GM18499 (cell line): ENCODE results near the gene SNX11.

Experiments
- ATAC-seq: cut with Tn5 transposase; IDR thresholded peaks from one replicate; pipeline ENCODE4 v1.9.1; 2021; ENCODE audit warnings: moderate number of reproducible peaks; ENCODE audit not compliant: insufficient read depth, unreplicated experiment

The SNX11 gene

DNA sequence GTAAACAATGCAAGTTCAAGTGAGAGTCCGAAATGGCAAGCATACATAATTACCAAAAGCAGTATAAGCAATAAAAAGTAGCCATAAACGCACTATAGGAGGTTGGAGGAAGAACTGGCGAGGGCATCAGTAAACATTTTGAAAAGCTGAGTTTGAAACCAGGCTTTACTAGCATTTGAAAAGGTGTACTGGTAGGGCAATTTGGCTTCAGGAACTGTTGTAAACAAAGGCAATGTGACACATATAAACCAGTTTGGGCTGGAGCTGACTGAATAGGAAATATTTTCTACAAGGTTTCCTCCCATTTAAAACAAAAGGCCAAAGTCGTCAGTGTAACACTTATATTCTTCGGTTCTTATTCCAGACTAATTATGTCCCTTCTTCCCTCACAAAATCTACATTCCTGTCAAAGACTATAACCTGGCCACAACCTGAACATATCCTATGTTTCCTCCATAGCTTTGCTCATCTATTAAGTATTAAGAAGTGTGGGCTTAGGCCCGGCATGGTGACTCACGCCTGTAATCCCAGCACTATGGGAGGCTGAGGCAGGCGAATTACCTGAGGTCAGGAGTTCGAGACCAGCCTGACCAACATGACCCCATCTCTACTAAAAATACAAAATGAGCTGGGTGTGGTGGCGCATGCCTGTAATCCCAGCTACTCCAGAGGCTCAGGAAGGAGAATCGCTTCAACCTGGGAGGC lies 14.1 kb upstream of the SNX11 start:
- no peak for ATAC-seq

DNA sequence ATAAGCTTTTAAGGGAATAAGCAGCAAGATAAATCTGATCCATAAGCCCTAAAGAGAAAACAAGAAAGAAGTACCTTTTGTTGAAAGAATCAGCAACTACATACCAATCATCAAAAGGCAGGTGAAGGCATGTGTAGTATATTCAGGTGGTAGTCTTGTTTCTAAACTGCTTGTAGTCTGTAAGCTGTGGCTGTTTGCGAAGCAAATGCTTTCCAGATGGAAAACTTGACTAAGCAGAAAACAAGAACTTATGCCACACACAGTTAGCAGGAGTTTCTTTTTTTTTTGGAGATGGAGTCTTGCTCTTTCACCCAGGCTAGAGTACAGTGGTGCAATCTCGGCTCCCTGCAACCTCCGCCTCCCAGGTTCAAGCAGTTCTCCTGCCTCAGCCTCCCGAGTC lies 12.0 kb upstream of the SNX11 start:
- ATAC-seq, result no peak

DNA sequence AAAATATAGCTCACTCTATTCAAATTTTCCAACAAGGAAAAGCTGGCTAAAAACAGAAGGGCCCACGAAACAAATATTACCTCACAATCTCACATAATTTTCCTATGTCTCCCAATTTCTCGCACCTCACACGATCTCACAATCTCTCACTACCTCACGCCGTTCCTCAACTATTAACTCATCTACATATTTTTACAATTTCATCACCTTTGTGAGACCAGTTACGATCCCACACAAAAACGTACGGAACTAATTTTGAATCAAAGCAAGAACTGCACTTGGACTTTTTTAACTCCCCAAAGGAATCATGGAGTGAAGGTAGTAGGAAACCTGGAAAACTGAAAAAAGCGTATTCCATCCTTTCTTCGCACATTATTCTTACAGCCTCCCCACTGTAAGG lies 7.4 kb upstream of the SNX11 start:
- ATAC-seq, result no peak

DNA sequence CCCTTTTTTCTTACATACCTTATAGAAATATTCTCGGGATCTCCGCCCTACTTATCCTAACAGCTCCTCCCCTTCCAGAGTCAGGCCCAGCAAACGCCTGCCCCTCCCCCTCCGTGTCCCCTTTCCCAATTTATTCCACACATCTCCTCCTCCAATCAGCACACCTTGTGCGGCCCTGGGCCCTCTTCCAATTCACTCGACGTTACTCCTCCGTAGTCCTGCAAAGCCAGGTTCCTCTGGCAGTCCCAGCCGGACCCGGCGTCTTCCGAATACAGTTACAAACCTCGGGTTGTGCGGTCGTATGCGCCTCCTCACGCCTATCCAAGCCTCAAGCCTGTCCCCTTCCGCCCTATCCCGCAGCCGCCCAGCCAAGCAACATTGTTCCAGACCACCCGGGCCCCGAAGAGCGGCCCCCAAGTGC lies 7.0 kb upstream of the SNX11 start:
- ATAC-seq, result no peak

DNA sequence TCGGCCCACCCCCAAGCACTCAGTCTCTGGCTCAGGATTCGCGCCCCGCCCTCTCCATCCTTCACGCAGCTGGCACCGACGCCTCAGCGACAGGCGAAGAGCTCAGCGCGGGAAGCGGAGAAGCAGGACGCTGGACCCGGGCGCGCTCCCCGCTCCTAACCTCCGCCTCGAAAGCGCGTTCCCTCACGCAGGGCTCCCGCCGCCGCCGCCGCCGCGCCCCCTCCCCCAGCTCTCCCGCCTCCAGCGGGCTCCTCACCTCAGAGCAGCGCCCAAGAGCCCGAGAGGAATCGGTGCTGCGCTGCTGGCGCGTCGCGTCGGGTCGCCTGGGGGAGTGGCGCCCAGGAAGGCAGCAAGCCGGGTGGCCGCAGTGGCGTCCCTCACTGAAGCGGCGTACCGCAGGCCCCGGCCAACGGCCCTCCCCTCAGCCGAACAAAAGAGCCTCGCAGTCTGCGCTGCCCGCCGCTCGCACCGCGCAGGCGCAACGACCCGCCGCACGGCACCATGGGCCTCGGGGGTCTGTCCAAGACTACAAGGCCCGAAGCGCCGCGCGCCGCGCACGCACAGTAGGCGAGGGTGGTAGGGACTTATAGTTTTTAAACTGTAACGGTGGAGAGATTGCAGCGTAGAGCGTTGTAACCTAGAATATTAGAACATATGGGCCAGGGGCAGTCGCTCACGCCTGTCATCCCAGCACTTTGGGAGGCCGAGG lies 6.4 kb upstream of the SNX11 start, which contains the start of gene CBX1:
Gene CBX1, minus strand, starts transcription at position 467 of the 709 bp plus-strand sequence. CDS start 24,474 bp downstream, outside the sequence.
- peak; percentile 66 for ATAC-seq

DNA sequence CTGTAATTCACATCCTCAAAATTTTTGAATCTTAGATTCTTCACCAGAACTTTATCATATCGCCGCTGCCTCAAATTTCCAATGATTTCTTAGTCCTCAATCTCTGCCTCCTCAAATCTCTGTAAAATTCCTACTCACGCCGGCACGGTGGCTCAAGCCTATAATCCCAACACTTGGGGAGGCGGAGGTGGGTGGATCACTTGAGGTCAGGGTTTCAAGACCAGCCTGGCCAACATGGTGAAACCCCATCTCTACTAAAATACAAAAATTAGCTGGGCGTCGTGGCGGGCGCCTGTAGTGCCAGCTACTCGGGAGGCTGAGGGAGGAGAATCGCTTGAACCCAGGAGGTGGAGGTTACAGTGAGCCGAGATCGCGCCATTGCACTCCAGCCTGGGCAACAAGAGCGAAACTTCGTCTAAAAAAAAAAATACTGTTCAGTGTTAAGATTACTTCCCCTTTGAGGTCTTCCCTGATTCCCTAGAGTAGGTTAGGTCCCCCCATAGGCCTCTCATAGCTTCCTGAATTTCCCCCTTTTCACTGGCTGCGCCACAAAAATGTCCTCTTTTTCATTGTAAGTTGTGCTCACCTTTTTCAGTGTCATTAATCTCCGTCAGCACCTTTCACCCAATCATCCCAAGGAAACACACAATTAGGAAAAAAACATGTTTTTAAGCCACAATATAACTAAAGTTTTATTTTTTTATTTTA lies 5.4 kb upstream of the SNX11 start:
- no peak for ATAC-seq

DNA sequence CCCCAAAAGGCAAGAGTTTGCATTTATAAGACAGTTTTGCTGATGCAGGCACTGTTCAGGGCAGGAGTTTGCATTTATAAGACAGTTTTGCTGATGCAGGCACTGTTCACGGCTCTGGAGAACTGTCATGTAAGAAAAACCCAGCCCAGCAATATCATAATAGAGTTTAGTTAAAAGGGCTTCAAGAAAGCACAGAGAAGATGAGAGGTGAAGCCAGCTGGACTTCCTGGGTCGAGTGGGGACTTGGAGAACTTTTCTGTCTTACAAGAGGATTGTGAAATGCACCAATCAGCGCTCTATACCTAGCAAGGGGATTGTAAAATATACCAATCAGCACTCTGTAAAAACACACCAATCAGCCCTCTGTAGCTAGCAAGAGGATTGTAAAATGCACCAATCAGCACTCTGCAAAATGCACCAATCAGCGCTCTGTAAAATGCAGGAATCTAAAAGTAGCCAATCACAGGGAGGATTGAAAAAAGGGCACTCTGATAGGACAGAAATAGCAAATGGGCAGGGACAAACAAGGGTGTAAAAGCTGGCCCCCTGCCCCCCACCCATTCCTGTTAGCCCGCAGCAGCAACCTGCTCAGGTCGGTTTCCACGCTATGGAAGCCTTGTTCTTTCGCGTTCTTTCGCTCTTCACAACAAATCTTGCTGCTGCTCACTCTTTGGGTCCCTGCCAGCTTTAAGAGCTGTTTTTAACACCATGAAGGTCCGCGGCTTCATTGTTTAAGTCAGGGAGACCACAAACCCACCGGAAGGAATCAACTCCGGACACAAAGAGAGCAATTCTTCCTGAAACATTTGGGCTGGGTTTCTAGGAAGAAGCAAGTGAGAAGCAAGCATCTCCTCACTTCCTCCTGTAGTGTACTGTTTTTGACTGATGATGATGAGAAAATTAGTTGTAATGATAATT lies 4.5 kb upstream of the SNX11 start:
- no peak for ATAC-seq

DNA sequence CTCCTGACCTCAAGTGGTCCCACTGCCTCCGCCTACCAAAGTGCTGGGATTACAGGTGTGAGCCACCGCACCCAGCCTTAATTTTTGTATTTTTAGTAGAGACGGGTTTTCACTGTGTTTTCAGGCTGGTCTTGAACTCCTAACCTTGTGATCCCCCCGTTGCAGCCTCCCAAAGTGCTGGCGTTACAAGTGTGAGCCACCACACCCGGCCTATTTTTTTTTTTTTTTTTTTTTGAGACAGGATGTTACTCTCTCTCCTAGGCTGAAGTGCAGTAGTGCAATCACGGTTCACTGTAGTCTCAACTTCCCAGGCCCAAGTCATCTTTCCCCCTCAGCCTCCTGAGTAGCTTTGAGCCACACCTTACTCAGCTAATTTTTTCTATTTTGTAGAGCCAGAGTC lies 3.1 kb upstream of the SNX11 start:
- ATAC-seq, result no peak

DNA sequence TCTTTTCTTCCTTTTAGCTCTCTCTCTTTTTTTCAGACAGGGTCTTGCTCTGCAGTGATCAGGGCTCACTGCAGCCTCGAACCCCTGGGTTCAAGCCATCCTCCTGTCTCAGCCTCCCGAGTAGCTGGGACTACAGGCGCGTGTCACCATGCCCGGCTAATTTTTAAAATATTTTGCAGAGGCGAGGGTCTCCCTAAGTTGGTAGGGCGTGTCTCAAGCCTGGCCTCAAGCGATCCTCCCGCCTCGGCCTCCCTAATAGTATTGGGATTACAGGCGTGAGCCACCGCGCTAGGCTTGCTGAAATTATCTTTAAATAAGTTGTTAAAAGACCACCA lies 797 bp upstream of the SNX11 start:
- no peak for ATAC-seq

DNA sequence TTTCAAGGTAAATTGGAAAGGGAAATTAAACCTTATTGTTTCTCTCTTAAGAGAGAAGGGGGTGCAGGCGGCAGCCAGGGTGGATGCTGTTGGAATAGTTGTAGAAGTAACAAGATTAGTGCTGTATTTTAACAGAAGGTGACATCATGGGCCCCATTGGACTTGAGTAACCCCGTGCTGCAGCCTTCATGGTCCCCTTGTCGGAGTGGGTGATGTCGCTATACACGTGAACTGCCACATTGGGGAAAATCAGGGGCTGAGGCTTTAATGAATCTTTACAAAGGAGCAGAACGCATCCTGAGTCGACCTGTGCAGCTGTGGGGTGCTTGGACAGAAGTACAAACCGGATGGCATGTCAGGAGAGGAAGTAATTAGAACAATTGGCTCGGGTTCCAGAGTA lies 3.2 kb downstream of the SNX11 start:
- ATAC-seq, result no peak

DNA sequence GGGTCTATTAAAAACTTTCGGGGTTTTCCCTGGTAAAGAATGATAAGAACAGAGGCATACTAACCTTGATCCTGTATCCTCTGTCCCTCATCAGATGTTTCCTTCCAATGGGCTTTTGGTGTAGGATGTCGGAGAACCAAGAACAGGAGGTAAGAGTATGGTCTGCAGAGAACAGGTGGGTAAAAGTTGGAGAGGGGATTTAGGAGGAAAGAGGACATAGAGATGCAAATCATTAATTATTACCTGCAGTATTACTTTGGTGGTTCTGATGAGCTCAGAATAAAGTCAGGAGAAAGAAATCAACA lies 4.3 kb downstream of the SNX11 start:
- no peak for ATAC-seq

DNA sequence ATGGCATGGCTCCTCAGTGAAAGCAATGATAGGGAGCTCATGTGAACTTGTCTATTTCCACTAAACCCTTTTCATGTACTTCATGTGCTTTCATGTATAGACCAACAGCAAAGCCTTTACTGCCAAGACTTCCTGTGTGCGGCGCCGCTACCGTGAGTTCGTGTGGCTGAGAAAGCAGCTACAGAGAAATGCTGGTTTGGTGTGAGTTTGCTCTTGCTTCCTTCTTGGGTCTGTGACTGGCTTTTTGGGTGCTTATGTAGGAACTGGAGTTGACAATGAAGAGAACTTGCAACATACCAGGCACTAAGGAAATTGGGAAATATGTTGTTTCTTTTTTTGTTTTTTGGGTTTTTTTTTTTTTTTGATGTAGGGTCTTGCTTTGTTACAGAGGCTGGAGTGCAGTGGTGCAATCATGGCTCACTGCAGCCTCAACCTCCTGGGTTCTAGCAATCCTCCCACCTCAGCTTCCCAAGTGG lies 5.7 kb downstream of the SNX11 start:
- ATAC-seq, result no peak

DNA sequence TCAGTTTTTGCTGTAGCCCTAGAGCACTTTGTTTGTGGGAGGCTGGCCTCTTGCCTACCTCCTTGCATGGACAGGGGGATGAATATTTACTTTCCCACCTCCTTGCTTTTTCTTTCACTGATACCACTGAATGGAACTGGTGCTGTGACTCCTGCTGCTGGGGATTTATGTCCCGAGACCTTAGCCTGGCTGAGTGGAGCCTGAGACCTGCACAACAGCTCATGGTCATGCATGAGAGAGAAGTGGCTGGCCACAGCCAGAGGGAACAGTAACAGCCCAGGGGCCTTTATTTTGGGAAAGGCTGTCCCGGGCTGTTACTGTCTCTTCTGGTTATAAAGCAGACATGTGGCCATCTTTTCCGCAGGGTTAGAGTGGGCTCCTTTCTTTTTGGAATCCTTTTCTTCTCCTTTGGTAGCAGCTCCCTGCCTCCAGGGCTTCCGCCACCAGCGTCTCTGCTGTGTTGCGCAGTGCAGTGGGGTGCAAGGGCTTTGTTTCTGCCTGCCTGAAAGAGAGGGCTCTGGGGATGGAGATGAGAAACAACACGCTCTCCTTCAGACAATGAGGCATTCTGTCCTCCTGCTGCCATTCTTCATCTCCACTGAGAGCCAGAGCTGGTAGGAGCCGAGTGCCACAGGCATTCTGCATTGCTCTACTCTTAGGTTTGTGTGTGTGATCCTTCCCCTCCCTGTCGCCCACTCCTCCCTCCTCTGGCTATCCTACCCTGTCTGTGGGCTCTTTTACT lies 14.5 kb downstream of the SNX11 start:
- ATAC-seq, result no peak

DNA sequence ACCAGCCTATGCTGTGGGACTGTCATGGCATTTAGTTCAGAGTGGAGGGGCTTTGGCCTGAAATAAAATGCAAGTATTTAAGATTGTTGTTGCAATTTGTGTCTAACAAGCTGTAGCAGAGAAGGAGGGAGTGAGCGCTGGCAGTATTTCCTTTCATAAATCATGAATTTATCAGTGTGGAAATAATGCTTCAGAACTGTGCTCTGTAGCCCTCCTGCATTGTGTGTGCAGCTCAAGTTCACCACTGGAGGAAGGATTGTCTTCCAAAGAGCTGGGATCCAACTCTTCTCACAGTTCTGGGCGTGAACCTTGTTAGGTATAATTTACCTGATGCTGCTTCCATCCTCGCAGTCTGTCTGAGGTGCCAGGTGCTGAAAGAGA lies 15.1 kb downstream of the SNX11 start:
- no peak for ATAC-seq

DNA sequence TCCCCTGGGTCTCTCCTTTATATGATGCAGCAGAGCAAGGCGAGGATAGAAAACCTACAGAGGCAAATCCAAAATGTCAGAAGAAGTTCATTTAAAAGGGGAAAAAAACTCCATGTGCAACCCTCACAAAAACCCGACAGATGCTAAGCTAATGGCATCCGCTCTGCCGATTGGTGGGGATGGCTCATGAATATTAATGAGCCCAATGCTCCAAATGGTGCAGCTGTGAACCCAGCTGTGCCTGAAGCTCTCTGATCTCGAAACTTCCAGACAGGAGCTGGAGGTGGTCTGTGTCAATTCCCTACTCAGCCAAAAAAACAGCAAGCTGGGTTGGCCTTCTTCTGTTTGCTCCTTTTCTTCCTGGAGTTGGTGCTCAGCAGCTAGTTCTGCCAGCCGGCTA lies 15.5 kb downstream of the SNX11 start:
- no peak for ATAC-seq

DNA sequence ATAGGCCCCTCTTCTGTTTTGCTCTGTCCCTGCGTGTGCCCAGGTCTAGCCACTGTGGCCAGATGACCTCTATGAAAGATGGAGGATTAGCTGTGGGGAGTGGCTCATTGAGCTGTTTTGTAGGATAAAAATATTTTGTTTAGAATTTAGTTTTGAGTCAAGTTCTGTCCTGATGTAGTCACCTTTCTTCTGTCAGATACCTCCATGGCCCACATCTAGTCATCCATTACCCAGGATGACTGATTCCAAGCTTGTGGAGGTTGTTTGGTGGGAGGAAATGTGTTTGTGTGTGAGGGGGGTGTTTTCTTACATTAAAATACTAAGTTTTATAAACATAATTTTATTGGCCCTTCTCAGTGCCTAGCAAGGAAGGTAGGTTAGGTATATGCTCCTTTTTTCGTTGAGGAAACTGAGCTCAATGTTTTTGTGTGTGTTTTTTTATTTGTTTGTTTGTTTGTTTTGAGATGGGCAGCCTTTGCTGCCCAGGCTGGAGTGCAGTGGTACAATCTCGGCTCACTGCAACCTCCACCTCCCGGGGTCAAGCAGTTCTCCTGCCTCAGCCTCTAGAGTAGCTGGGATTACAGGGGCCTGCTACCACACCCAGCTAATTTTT lies 16.3 kb downstream of the SNX11 start:
- no peak for ATAC-seq

DNA sequence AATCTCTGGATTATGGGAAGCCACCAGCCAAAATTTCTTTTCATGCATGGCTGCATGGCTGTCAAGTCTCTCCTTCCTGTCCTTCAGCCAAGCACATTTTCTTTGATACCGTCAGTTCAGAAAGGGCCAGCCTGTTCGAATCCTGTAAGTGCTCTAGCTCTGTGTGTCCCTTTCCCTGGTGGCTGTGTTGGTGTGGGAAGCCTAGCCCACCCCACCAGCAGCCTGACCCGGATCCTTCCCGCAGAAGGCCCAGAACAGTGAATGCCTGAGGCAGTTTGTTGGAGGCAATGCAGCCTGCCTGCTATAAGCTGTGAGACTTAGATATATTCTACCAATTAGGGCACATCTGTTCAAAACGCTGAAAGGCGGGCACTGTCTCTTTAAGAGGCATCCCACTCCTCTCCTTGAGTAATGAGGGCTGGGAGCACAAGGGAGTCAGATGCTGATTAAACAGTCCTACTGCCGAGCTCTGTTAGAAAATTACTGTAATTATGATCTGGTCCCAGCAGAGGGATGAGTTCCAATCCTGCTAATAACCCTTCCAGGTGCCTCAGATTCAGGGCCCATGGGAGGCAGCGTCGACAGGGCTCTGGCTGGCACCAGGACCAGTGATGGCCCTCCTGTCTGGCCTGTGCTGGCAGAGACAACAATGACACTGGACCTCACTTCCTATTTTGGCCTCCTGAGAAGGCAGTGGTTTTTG lies 18.4 kb downstream of the SNX11 start:
- ATAC-seq, result no peak

DNA sequence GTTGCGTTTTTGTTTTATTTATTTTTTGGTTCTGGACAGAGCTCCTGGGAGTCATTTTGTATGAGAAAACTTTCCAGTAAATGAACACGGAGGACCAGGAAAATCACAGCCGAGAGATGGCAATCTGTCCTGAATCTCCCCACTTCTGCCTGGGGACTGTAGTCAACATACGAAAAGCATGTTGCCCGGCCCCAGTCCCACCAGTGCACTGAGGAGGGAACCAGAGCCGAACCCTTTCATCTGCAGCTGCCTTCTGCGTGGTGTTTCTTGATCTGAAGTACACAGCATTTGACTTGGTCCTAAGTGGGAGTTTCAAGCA lies 18.9 kb downstream of the SNX11 start:
- ATAC-seq, result no peak
